GM12872 (cell line): ENCODE measurements around the gene SPR.

Experiments
- CTCF ChIP-seq: IDR thresholded peaks from 3 replicates; pipeline ENCODE4 v1.5.1; 2011; ENCODE audit warnings: low read depth, mild to moderate bottlenecking, low read length, moderate library complexity; ENCODE audit not compliant: insufficient read depth

SPR gene

GRCh38 chr2:72848436-72849137 lies 38.6 kb upstream of the SPR start:
- no peak for TF ChIP-seq CTCF

- TF ChIP-seq CTCF, result no peak
These were observed 38.1 kb upstream of the SPR start for GRCh38 chr2:72849138-72849462.

GRCh38 chr2:72851333-72851732 lies 35.9 kb upstream of the SPR start:
- TF ChIP-seq CTCF, result no peak

- TF ChIP-seq CTCF, result peak; percentile 65
These were observed 27.4 kb upstream of the SPR start for GRCh38 chr2:72859831-72860262.

GRCh38 chr2:72862239-72862988 lies 24.8 kb upstream of the SPR start:
- peak; percentile 99 for TF ChIP-seq CTCF

GRCh38 chr2:72863046-72863445 lies 24.2 kb upstream of the SPR start:
- no peak for TF ChIP-seq CTCF

GRCh38 chr2:72864500-72864899 lies 22.7 kb upstream of the SPR start:
- TF ChIP-seq CTCF, result no peak
